Endothelial cell of umbilical vein (primary cell): Measurements from ENCODE around the gene CHIT1. TPM values are rescaled to one million over a fixed set of nuclear protein-coding genes. Genes with fewer than 3 reads are reported as not detected.

ENCODE experiments used
- BruUV-seq: library from RNA; stranded (reverse); fragments of 400-500 nt; replicated peaks from 2 replicates; lab custom pipeline; 2021; lab: Mats Ljungman, UMichigan
- CTCF ChIA-PET: fragments of 300-600, 350-600 bp; sonication (Branson Sonifier 250); formaldehyde crosslinking; loops from one replicate; lab custom pipeline; 2021; ENCODE audit warnings: antibody characterized with exemption, inconsistent platforms; lab: Charles Lee
- POLR2A ChIA-PET: fragments of 300-600, 350-600 bp; sonication (Branson Sonifier 250); formaldehyde crosslinking; loops from one replicate; lab custom pipeline; 2021; ENCODE audit warnings: antibody characterized with exemption, inconsistent platforms; lab: Charles Lee
- DNase-seq: peaks from one replicate; pipeline ENCODE4 v3.0.0-alpha.2; 2011; ENCODE audit warnings: low read depth, low spot score
- FAIRE-seq: peaks from 2 replicates; lab custom pipeline; 2011; peaks lifted over from hg19 to GRCh38; lab: Jason Lieb, UNC
- H2AFZ ChIP-seq: 2 replicates; pipeline ENCODE4 v1.6.0; 2012; ENCODE audit warnings: low read depth, low read length, control low read depth, inconsistent platforms
- H3K27ac ChIP-seq: 2 replicates; pipeline ENCODE4 v1.5.1; 2011; ENCODE audit warnings: low read depth, mild to moderate bottlenecking, control low read depth, low read length, moderate library complexity; ENCODE audit not compliant: insufficient read depth
- H3K27me3 ChIP-seq, 2 experiments: 2 replicates each; pipeline versions ENCODE4 v1.6.0 to v1.6.1; 2011; ENCODE audit warnings: low read length in 2 of 2, mixed read lengths in 1 of 2; ENCODE audit not compliant: control insufficient read depth in 2 of 2, insufficient read depth in 2 of 2
- H3K36me3 ChIP-seq, 2 experiments: 2 replicates in 1 of 2; 3 replicates in 1 of 2; pipeline ENCODE4 v1.5.1; 2011; ENCODE audit warnings: low read length in 2 of 2, mild to moderate bottlenecking in 1 of 2, moderate library complexity in 1 of 2; ENCODE audit not compliant: control insufficient read depth in 2 of 2, insufficient read depth in 2 of 2; ENCODE audit errors: extremely low read depth in 1 of 2
- H3K4me1 ChIP-seq: 3 replicates; pipeline ENCODE4 v1.5.1; 2011; ENCODE audit warnings: mild to moderate bottlenecking, low read length; ENCODE audit not compliant: control insufficient read depth, insufficient read depth; ENCODE audit errors: extremely low read depth
- H3K4me2 ChIP-seq: 2 replicates; pipeline ENCODE4 v1.6.1; 2011; ENCODE audit warnings: low read length, control low read depth, mixed read lengths; ENCODE audit not compliant: insufficient read depth
- H3K4me3 ChIP-seq, 3 experiments: fragments of 200-600 bp in 1 of 3; sonication (generic), shearing (Covaris generic) in 1 of 3; replicated peaks in 1 of 3; 2 replicates each; pipeline ENCODE4 v1.5.1; 2011 to 2016; ENCODE audit warnings: control low read depth in 3 of 3, low read length in 3 of 3, mild to moderate bottlenecking in 2 of 3, inconsistent platforms in 1 of 3, low read depth in 1 of 3, moderate library complexity in 1 of 3; ENCODE audit not compliant: insufficient read depth in 1 of 3
- H3K79me2 ChIP-seq: 2 replicates; pipeline ENCODE4 v1.6.0; 2012; ENCODE audit warnings: low read length, inconsistent platforms; ENCODE audit not compliant: control insufficient read depth, insufficient read depth
- H3K9ac ChIP-seq: replicated peaks from 2 replicates; pipeline ENCODE3; 2011; ENCODE audit warnings: low read length, control low read depth; ENCODE audit not compliant: insufficient read depth; ENCODE audit errors: extremely low read depth
- H3K9me1 ChIP-seq: replicated peaks from 3 replicates; pipeline ENCODE4 v1.6.0; 2011; ENCODE audit warnings: mild to moderate bottlenecking, low read length; ENCODE audit not compliant: control insufficient read depth, insufficient read depth; ENCODE audit errors: extremely low read depth
- H3K9me3 ChIP-seq: replicated peaks from 2 replicates; pipeline ENCODE4 v1.5.1; 2012; ENCODE audit warnings: low read length, inconsistent platforms; ENCODE audit not compliant: control insufficient read depth, insufficient read depth
- H4K20me1 ChIP-seq: replicated peaks from 2 replicates; pipeline ENCODE3; 2011; ENCODE audit warnings: mild to moderate bottlenecking, low read length; ENCODE audit not compliant: control insufficient read depth, insufficient read depth; ENCODE audit errors: extremely low read depth
- CTCF ChIP-seq, 2 donors: IDR thresholded peaks; 1 replicate in 1 of 2; 2 replicates in 1 of 2; pipeline ENCODE4 v1.5.1; 2011; ENCODE audit warnings: low read length in 2 of 2, mild to moderate bottlenecking in 2 of 2, moderate library complexity in 2 of 2, control low read depth in 1 of 2, inconsistent platforms in 1 of 2, low read depth in 1 of 2; ENCODE audit not compliant: insufficient read depth in 1 of 2; ENCODE audit errors: extremely low read depth in 1 of 2
- FOS ChIP-seq: IDR thresholded peaks from 2 replicates; pipeline ENCODE4 v1.6.1; 2011; ENCODE audit warnings: mild to moderate bottlenecking, low read length, moderate library complexity, borderline replicate concordance; ENCODE audit not compliant: insufficient read depth
- GATA2 ChIP-seq: IDR thresholded peaks from 2 replicates; pipeline ENCODE4 v1.7.0; 2011; ENCODE audit warnings: low read depth, mild to moderate bottlenecking, moderate library complexity, mixed read lengths, low read length; ENCODE audit not compliant: insufficient read length, insufficient read depth
- MAX ChIP-seq: IDR thresholded peaks from 2 replicates; pipeline ENCODE4 v1.6.1; 2011; ENCODE audit not compliant: insufficient read depth, insufficient read length
- POLR2A ChIP-seq: IDR thresholded peaks from 2 replicates; pipeline ENCODE4 v1.6.1; 2012; ENCODE audit warnings: low read depth, mild to moderate bottlenecking, control low read depth, low read length
- POLR2AphosphoS5 ChIP-seq: IDR thresholded peaks from 2 replicates; pipeline ENCODE4 v1.6.1; 2012; ENCODE audit warnings: low read depth, mild to moderate bottlenecking, control low read depth, low read length, moderate library complexity; ENCODE audit not compliant: insufficient read depth
- dilution Hi-C: fragments of 300-500 bp; cut with MboI; formaldehyde crosslinking; loops from one replicate; pipeline ENCODE4 v1.15.0; 2019; ENCODE audit warnings: low sequenced_read_pairs; ENCODE audit not compliant: extremely low pct_ligation_motif_present
- intact Hi-C: fragments of 100-400 bp; cut with micrococcal nuclease; formaldehyde crosslinking; loops from one replicate; pipeline ENCODE4 v1.10.0; 2022
- polyA plus RNA-seq, 4 experiments: library from polyadenylated mRNA; depleted of rRNA in 3 of 4; stranded (reverse) in 3 of 4; unstranded in 1 of 4; fragments of >200 nt; gene quantifications; 2 replicates each; pipeline versions ENCODE4 v1.2.1 to v1.2.3, GENCODE V29; 2011 to 2012; ENCODE audit warnings: missing spikeins in 1 of 4
- total RNA-seq: library from RNA; stranded (reverse); gene quantifications from 2 replicates; pipeline ENCODE4 v1.2.3, GENCODE V29; 2021

The CHIT1 gene
- total and polyA plus RNA-seq, 2 donors (not counting 3 experiments of a cell fraction or from before 2014, with no cell fraction given) = not detected

- Histone ChIP-seq H3K4me2 (no peak overlapping the region), H3K27me3 (peaks cover 6 to 9% of the 10 kb centered on the region in 2 experiments), H4K20me1 (no peaks in the 10 kb centered on the region), H3K79me2 (no peaks in the 10 kb centered on the region), H3K9ac (no peak overlapping the region), H3K9me1 (no peaks in the 10 kb centered on the region), H3K27ac (no peak overlapping the region), H3K36me3 (no peaks in the 10 kb centered on the region), H2AFZ (no peak overlapping the region), H3K4me1 (peaks cover 5% of the 10 kb centered on the region), H3K4me3 (no peak overlapping the region), H3K9me3 (no peaks in the 10 kb centered on the region)
- TF ChIP-seq MAX = no peak
- no peak for TF ChIP-seq GATA2
- no peak for TF ChIP-seq POLR2A
- no peak for TF ChIP-seq FOS
- TF ChIP-seq CTCF (IDR thresholded peaks at IDR 0.05; ENCODE audit: extremely low read depth in 1 of 2, insufficient read depth in 1 of 2, low read depth in 1 of 2, low read length in 2 of 2) = no peak
- TF ChIP-seq POLR2AphosphoS5 = no peak
- FAIRE-seq (no peak), DNase-seq (no peak)
- ChIA-PET CTCF (interaction anchor here (1.0 to 19.8 kb wide), 7 partner anchors 8 to 85 kb away, joined by 4 to 1014 read pairs (median 5); partner anchors contain the start of gene BTG2), POLR2A (interaction anchor here (0.6 to 1.6 kb wide), 2 partner anchors 29 to 53 kb away, joined by 4 to 12 read pairs; partner anchors contain the start of gene BTG2)
- intact Hi-C loops (no loop called here), dilution Hi-C loops (no loop called here)
- BruUV-seq = no TSS peak
Measured at GRCh38 chr1:203275656-203276272, 46.3 kb upstream of the CHIT1 start.
